Measurements from ENCODE around the gene SYMPK. TPM values are rescaled to one million over a fixed set of nuclear protein-coding genes. Genes with fewer than 3 reads are reported as not detected.

The SYMPK gene
- total RNA-seq, 3 donors from 2014 or later = 94.1 to 108 (median 106) TPM

GRCh38 chr19:45772130-45772840, 90.7 kb downstream of the SYMPK start:
- Mint-ChIP-seq H3K4me3 (no peak overlapping the region), H3K4me1 (ENCODE audit: low read depth) (peaks cover 12% of the 10 kb centered on the region), H3K9me3 (no peaks in the 10 kb centered on the region), H3K36me3 (ENCODE audit: insufficient read depth) (peaks cover 3% of the 10 kb centered on the region), H3K27me3 (ENCODE audit: low read depth) (peaks cover 3% of the 10 kb centered on the region)
- ATAC-seq = no peak
- DNase-seq = no peak

DNA sequence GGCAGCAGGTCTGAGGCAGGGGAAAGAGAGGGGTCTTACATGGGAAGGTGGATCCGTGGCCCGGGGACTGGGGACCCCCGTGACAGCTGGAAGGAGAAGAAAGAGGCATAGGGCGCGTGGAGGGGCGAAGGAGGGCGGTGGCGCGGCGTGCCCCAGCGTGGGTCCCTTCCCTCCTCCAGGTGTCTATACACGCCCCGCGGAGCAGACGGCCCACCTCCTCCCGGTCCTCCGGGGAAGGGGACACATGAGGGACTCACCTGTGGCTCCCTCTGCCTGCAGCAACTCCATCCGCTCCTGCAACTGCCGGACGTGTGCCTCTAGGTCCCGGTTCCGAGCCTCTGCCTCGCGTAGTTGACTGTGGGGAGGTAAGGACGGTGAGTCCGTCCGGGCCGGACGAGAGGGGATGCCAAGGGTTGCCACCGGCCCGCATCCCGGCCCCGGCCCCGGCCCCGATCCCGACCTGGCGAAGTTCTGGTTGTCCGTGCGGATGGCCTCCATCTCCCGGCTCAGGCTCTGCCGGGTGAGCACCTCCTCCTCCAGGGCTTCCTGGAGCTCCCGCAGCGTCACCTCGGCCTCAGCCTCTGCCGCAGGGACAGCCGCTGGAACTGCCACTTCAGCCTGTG, 91.5 kb downstream of the SYMPK start:
- H3K4me3 Mint-ChIP-seq = peak overlapping the region; percentile 35
- H3K4me1 Mint-ChIP-seq (ENCODE audit: low read depth) = peaks cover 12% of the 10 kb centered on the region
- no peaks in the 10 kb centered on the region for H3K27me3 Mint-ChIP-seq (ENCODE audit: low read depth)
- no peaks in the 10 kb centered on the region for H3K9me3 Mint-ChIP-seq
- H3K36me3 Mint-ChIP-seq (ENCODE audit: insufficient read depth) = no peaks in the 10 kb centered on the region
- ATAC-seq (no peak), DNase-seq (no peak)

DNA sequence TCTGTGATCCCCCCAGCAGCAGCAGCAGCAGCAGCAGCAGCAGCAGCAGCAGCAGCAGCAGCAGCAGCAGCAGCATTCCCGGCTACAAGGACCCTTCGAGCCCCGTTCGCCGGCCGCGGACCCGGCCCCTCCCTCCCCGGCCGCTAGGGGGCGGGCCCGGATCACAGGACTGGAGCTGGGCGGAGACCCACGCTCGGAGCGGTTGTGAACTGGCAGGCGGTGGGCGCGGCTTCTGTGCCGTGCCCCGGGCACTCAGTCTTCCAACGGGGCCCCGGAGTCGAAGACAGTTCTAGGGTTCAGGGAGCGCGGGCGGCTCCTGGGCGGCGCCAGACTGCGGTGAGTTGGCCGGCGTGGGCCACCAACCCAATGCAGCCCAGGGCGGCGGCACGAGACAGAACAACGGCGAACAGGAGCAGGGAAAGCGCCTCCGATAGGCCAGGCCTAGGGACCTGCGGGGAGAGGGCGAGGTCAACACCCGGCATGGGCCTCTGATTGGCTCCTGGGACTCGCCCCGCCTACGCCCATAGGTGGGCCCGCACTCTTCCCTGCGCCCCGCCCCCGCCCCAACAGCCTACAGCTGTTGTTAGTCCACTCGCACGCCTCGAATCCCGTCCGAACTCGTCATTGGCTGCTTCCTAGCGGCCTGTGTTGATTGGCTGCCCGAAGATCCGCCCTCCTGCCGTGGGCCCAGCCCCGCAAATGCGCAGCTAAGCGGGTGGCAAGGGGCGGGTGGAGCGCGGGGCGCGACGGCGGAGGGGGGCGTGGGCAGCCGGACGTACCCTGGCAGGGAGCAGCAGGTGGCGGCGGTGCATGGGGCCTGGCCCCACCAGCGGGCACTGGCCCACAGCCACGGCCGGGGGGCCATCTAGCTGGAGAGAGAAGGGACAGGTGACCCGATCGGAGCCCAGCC, 92.5 kb downstream of the SYMPK start:
- Mint-ChIP-seq H3K4me3 (peak overlapping the region; percentile 80), H3K27me3 (ENCODE audit: low read depth) (peaks cover 6% of the 10 kb centered on the region), H3K36me3 (ENCODE audit: insufficient read depth) (no peaks in the 10 kb centered on the region), H3K9me3 (no peaks in the 10 kb centered on the region), H3K4me1 (ENCODE audit: low read depth) (peaks cover 12% of the 10 kb centered on the region)
- ATAC-seq (peak; percentile 78), DNase-seq (peak; percentile 90)

GRCh38 chr19:45769821-45770191, 93.1 kb downstream of the SYMPK start:
- Mint-ChIP-seq H3K4me3 (peak overlapping the region; percentile 80), H3K9me3 (no peaks in the 10 kb centered on the region), H3K27me3 (ENCODE audit: low read depth) (peaks cover 11% of the 10 kb centered on the region), H3K36me3 (ENCODE audit: insufficient read depth) (no peaks in the 10 kb centered on the region), H3K4me1 (ENCODE audit: low read depth) (peaks cover 12% of the 10 kb centered on the region)
- DNase-seq (peak; percentile 44), ATAC-seq (peak; percentile 27 to 32)

DNA sequence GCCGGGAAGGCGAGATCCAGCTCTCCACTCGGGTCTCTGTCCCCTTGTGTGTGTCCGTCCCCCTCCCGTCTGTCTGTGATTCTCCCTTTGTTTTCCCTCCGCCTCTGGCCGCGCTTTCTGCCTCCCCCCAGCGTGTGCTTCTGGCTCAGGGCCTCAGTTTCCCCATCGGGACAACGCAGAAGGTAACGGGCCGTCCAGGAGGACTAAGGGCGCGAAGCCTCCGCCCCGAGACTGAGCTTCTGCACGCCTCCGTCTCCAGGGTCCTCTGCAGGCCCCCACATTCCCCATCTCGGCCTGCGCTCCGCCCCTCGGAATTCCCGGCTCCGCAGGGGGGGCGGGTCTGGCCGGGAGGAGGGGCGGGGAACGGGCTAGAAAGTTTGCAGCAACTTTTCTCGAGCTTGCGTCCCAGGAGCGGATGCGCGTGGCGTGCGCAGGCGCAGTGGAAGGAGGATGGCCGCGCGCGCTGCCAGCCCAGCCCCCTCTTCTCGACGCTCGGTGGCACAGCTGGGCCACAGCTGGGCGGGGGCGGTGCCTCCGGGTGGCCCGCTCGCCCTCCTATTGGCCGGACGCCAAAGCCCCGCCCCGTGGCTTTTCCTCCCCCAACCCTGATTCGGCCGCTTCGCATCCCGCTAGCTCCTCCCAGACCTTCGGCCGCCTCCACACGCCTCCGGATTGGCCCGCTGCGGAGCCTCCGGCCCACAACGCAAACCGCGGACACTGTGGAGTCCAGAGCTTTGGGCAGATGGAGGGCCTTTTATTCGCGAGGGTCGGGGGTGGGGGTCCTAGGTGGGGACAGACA, 93.8 kb downstream of the SYMPK start, which contains the start of gene SIX5:
Gene SIX5, minus strand, starts transcription at position 269 of the 799 bp plus-strand sequence. CDS start 408 bp downstream, outside the sequence.
- peaks cover 12% of the 10 kb centered on the region for H3K4me1 Mint-ChIP-seq (ENCODE audit: low read depth)
- peak; percentile 90 for DNase-seq
- peak within 1 kb of the TSS; percentile 80 for H3K4me3 Mint-ChIP-seq
- no peaks in the 10 kb centered on the region for H3K36me3 Mint-ChIP-seq (ENCODE audit: insufficient read depth)
- ATAC-seq = peak; percentile 61 to 62
- H3K27me3 Mint-ChIP-seq (ENCODE audit: low read depth) = peaks cover 14% of the 10 kb centered on the region
- H3K9me3 Mint-ChIP-seq = no peaks in the 10 kb centered on the region

- peaks cover 14% of the 10 kb centered on the region for H3K27me3 Mint-ChIP-seq (ENCODE audit: low read depth)
- H3K4me3 Mint-ChIP-seq = peak overlapping the region; percentile 80
- no peaks in the 10 kb centered on the region for H3K9me3 Mint-ChIP-seq
- no peaks in the 10 kb centered on the region for H3K36me3 Mint-ChIP-seq (ENCODE audit: insufficient read depth)
- ATAC-seq (no peak), DNase-seq (peak; percentile 36)
- peaks cover 12% of the 10 kb centered on the region for H3K4me1 Mint-ChIP-seq (ENCODE audit: low read depth)
These were observed 94.3 kb downstream of the SYMPK start for GRCh38 chr19:45768655-45768983.

- DNase-seq = no peak
- no peak for ATAC-seq
- peak overlapping the region; percentile 61 for H3K4me3 Mint-ChIP-seq
- peaks cover 12% of the 10 kb centered on the region for H3K4me1 Mint-ChIP-seq (ENCODE audit: low read depth)
- no peaks in the 10 kb centered on the region for H3K9me3 Mint-ChIP-seq
- no peaks in the 10 kb centered on the region for H3K36me3 Mint-ChIP-seq (ENCODE audit: insufficient read depth)
- peaks cover 14% of the 10 kb centered on the region for H3K27me3 Mint-ChIP-seq (ENCODE audit: low read depth)
These were observed 94.9 kb downstream of the SYMPK start for GRCh38 chr19:45767881-45768654.

- H3K4me1 Mint-ChIP-seq (ENCODE audit: low read depth) = peaks cover 12% of the 10 kb centered on the region
- peaks cover 14% of the 10 kb centered on the region for H3K27me3 Mint-ChIP-seq (ENCODE audit: low read depth)
- no peaks in the 10 kb centered on the region for H3K9me3 Mint-ChIP-seq
These were observed 95.5 kb downstream of the SYMPK start for GRCh38 chr19:45767410-45767880.

DNA sequence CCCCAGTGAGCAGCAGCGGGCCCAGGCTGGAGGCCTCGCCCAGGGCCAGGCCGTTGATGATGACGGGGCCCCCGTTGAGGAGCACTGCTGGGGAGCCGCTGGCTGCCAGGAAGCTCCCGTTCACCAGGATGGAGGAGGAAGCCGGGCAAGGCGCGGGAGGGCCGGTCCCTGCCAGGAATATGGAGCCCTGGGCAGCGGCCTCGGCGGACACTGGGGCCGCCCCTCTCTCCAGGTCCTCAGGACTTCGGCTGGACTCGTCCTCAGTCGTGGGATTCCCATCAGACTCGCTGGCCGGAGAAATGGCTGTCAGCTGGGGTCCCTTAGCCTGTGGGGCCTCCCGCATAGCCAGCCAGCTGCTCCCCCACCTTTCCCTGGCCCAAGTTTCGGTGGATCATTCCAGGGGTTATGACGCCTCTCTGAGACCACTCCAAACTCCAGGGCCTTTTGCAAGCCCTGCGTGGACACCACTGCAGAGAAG, 96.0 kb downstream of the SYMPK start:
- no peak for DNase-seq
- H3K36me3 Mint-ChIP-seq (ENCODE audit: insufficient read depth) = no peaks in the 10 kb centered on the region
- no peak overlapping the region for H3K4me3 Mint-ChIP-seq
- H3K9me3 Mint-ChIP-seq = no peaks in the 10 kb centered on the region
- ATAC-seq = no peak
- peaks cover 14% of the 10 kb centered on the region for H3K27me3 Mint-ChIP-seq (ENCODE audit: low read depth)
- peaks cover 12% of the 10 kb centered on the region for H3K4me1 Mint-ChIP-seq (ENCODE audit: low read depth)

More at GRCh38 chr19:45767410-45767880, 95.5 kb downstream of the SYMPK start:
- no peak for DNase-seq
- Mint-ChIP-seq H3K36me3 (ENCODE audit: insufficient read depth) (no peaks in the 10 kb centered on the region), H3K4me3 (no peak overlapping the region)
- no peak for ATAC-seq

DNA sequence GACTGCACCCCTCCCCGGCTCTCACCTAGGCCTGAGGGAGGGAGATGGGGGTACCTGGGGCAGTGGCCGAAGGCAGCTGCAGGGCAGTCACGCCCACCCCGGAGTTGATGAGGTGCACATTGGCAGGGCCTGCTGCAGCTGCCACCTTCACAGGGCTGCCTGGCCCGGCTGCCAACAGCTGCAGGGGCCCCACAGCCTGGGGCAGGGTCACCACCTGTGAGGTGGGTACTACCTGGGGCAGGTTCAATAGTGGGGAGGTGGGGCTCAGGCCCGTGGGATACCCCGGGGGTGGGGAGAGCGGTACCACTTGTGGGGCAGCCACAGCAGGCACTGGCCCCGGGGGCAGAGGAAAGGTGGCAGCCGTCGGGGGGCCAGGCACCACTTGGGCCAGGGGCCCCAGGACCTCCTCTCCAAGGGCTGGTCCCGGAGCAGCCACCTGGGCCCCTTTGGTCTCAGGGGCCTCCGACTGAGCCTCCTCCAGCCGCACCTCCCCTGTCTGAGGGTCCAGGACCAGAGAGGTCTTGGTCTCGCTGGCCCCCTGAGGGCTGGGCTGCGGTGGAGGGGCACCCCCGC, 96.6 kb downstream of the SYMPK start:
- ATAC-seq = no peak

GRCh38 chr19:45765702-45766295, 97.1 kb downstream of the SYMPK start:
- no peak for ATAC-seq
- peaks cover 14% of the 10 kb centered on the region for H3K27me3 Mint-ChIP-seq (ENCODE audit: low read depth)
- no peaks in the 10 kb centered on the region for H3K36me3 Mint-ChIP-seq (ENCODE audit: insufficient read depth)
- no peaks in the 10 kb centered on the region for H3K9me3 Mint-ChIP-seq
- no peak for DNase-seq
- peak overlapping the region; percentile 41 for H3K4me3 Mint-ChIP-seq
- peaks cover 8% of the 10 kb centered on the region for H3K4me1 Mint-ChIP-seq (ENCODE audit: low read depth)

More for the DNA sequence above, 96.6 kb downstream of the SYMPK start:
- H3K27me3 Mint-ChIP-seq (ENCODE audit: low read depth) = peaks cover 14% of the 10 kb centered on the region
- no peak for DNase-seq
- H3K4me3 Mint-ChIP-seq = no peak overlapping the region
- no peaks in the 10 kb centered on the region for H3K36me3 Mint-ChIP-seq (ENCODE audit: insufficient read depth)
- peaks cover 12% of the 10 kb centered on the region for H3K4me1 Mint-ChIP-seq (ENCODE audit: low read depth)
- no peaks in the 10 kb centered on the region for H3K9me3 Mint-ChIP-seq
